Mammary epithelial cell (primary cell): ENCODE data around the gene RBM48.
"Not testable (repeated sequence)": the region's sequence is repeated elsewhere in the genome, so short reads cannot be mapped to it uniquely, and the experiment has no call there.

ENCODE experiments used
- CTCF ChIP-seq, 2 donors: IDR thresholded peaks in 1 of 2; conservative IDR thresholded peaks in 1 of 2; 2 replicates each; pipeline ENCODE4 v1.5.1; 2011 to 2012; ENCODE audit warnings: inconsistent platforms in 2 of 2, low read length in 2 of 2, mild to moderate bottlenecking in 2 of 2, control low read depth in 1 of 2, low read depth in 1 of 2; ENCODE audit not compliant: insufficient read depth in 1 of 2; ENCODE audit errors: extremely low read depth in 1 of 2
- EZH2 ChIP-seq: IDR thresholded peaks from 2 replicates; pipeline ENCODE4 v1.6.1; 2012; ENCODE audit warnings: low read length, inconsistent platforms, borderline replicate concordance

GRCh38 chr7:92479146-92479545, 49.4 kb upstream of the RBM48 start:
- not testable (repeated sequence) for TF ChIP-seq CTCF (conservative IDR thresholded peaks at IDR 0.05 in 1 of 2, IDR thresholded peaks at IDR 0.05 in 1 of 2; ENCODE audit: extremely low read depth in 1 of 2, insufficient read depth in 1 of 2, low read depth in 1 of 2, low read length in 2 of 2); EZH2
